ENCODE data around the gene TTLL9.

- no peak for TF ChIP-seq ARNTL (CRISPR knock-in tag; IDR thresholded peaks at IDR 0.05; ENCODE audit: borderline replicate concordance, low read depth)
- no peak for TF ChIP-seq ESRRG (CRISPR knock-in tag; IDR thresholded peaks at IDR 0.05)
- no peak for TF ChIP-seq PATZ1 (CRISPR knock-in tag; IDR thresholded peaks at IDR 0.05; ENCODE audit: borderline replicate concordance)
- no peak for TF ChIP-seq CSRNP3 (CRISPR knock-in tag; IDR thresholded peaks at IDR 0.05)
- TF ChIP-seq PPARA (CRISPR knock-in tag; IDR thresholded peaks at IDR 0.05; ENCODE audit: borderline replicate concordance): no peak
- TF ChIP-seq ZFP30 (CRISPR knock-in tag; IDR thresholded peaks at IDR 0.05): no peak
- no peak for TF ChIP-seq ZNF565 (CRISPR knock-in tag; conservative IDR thresholded peaks at IDR 0.05; ENCODE audit: low read depth)
- no peak for TF ChIP-seq TOX (CRISPR knock-in tag; IDR thresholded peaks at IDR 0.05; ENCODE audit: borderline replicate concordance)
- TF ChIP-seq CSDC2 (CRISPR knock-in tag; IDR thresholded peaks at IDR 0.05): no peak
Observed at GRCh38 chr20:31823360-31824124, 46.9 kb upstream of the TTLL9 start.
